ENCODE data around the gene TRPM3.

Gene TRPM3

GRCh38 chr9:70941191-70941590 lies 180.2 kb downstream of the TRPM3 start:
- DNase-seq: no peak

GRCh38 chr9:70940605-70941004 lies 180.8 kb downstream of the TRPM3 start:
- DNase-seq: no peak

DNA sequence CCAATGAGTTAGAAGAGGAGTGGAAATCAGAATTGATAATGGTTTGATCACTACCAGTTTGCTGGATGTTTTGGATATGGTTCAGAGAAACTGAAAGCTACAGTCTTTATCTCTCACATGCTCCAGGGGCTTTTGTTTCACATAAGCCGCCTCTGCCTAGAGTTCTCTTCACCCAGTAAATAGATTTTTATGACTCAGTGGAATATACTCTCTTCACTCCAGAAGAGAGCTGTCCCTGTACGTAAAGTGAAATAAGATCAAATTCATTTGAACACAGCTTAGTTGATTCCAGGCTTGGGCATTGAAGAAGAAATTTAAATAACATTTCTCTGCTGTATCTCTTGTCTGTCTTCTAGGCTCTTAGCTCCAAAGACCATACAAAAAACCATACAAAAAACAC lies 184.9 kb downstream of the TRPM3 start:
- no peak for DNase-seq

DNA sequence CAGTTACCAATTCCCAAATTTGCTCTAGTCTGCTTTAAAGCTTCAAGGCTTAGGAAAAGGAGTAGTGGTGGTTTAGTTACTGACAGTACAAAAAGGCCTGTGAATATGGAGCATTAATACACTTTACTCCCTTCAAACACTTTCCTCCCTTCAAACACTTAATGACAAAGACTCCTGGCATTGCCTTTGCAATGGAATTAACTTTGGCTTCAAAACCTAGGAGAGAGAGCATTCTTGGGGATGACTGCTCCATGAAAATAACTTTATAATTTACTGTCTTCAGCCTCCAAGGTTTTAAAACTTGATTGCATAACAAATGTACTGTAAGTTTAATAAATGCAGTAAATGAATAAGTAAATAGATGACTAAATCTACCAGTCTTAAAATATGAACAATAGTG lies 185.6 kb downstream of the TRPM3 start:
- DNase-seq: no peak

DNA sequence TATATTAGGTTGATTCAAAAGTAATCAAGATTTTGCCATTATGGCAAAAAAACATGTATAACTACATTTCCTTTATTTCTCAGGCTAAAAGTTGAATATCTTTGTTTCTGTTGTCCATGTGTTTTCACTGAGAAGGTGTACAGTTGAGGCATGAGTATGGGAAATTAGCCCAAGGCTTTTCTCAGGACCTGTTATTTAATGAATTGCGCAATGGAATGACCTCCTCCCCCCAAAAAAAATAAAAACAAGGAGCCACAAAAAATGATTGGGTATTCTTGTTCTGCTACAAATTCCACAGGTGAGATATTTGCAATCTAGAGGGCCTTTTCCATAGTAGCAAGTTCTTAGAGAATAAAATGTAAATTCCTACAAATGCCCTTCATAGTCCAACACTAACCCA lies 186.8 kb downstream of the TRPM3 start:
- no peak for DNase-seq

- no peak for DNase-seq
Observed at GRCh38 chr9:70933321-70933720, 188.1 kb downstream of the TRPM3 start.

- no peak for DNase-seq
Observed at GRCh38 chr9:70932097-70932496, 189.3 kb downstream of the TRPM3 start.

- DNase-seq: no peak
Observed at GRCh38 chr9:70927530-70927929, 193.9 kb downstream of the TRPM3 start.

GRCh38 chr9:70924895-70925547 lies 196.4 kb downstream of the TRPM3 start:
- peak in 1 of 2 experiments; percentile 4 for DNase-seq

GRCh38 chr9:70924380-70924779 lies 197.0 kb downstream of the TRPM3 start:
- DNase-seq: no peak

- DNase-seq: no peak
Observed at GRCh38 chr9:70923961-70924360, 197.5 kb downstream of the TRPM3 start.

DNA sequence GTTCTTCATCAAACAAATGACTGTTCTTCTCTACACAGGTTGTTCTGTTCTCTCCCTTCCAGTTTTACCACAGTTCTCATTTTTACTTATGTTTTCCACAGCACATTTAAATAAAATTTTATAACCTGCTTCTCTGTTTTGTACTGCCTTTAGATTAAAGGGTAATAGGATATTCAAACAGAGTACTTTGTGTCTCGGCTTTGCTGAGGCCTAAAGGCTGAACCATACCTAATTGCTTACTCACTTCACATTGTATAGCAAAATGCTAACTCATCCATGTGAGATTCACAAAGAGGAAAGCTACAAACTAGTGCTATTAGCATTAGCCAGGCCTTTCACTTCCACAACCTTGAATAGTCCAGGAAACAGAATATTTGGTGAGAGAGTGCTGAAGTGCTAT lies 200.3 kb downstream of the TRPM3 start:
- no peak for DNase-seq

GRCh38 chr9:70917277-70917676 lies 204.1 kb downstream of the TRPM3 start:
- no peak for DNase-seq

GRCh38 chr9:70911791-70912190 lies 209.6 kb downstream of the TRPM3 start:
- no peak for DNase-seq

GRCh38 chr9:70910598-70910997 lies 210.8 kb downstream of the TRPM3 start:
- no peak for DNase-seq

GRCh38 chr9:70902692-70903131 lies 218.7 kb downstream of the TRPM3 start:
- no peak for DNase-seq

DNA sequence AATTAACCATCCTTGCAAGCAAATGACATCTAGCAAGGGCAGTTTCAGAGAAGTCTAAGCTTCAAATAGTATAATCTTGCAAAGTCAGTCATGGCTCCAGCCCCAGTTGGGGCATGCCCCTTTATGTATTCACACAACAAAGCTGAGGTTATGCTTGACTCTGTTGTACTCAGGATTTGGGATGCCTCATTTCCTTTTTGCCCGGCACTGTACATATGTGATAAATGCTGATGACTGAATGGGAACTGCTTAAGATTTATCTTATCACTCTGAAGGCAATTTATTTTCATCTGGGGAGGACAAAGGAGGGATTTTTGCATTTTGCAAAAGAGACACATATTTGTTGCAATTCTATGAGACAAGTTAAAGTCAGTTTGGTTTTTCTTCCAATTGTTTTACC lies 219.2 kb downstream of the TRPM3 start:
- DNase-seq: no peak

- DNase-seq: no peak
Observed at GRCh38 chr9:70901746-70902145, 219.7 kb downstream of the TRPM3 start.

DNA sequence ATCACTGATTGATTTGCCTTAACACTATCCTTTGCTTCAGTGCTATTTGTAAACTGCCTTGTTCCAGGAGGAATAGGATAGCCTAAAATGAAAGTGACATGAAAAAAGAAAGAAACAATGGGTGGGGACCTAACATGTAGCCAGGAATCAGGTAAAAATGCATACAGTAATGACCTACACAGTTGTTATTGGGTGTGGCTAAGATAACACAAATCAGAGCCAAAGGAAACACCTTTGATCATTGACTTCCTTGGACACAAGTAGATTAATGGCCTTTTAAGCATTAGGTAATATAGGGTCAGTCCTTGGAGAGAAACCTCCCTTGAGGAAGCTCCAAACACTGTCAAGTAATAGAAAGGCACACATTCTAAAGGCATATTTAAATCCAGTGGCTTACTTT lies 220.4 kb downstream of the TRPM3 start:
- no peak for DNase-seq

DNA sequence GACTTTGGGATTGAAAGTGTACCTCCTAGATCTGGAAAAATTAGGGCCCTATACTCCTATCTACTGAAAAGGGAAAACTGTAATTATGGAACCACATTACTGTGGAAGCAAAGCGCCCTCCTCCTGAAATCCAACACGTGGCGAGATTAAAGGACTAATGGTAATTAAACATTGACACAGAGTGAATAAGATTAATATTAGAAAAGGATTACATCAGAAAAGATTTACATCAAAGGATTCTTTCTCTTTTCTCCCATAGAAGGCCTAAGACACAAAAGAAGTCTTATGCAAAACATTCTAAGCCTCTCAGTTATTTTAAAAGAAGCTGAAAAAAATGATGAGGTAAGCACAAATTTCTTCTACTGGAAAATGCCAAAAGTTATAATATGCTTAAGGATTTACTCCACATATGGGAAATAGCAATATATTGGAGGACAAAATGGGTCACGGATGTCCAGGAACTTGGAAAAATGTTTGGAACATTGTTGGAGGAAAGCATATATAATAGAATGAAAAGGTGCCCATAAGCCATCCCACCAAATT lies 227.8 kb downstream of the TRPM3 start:
- no peak for DNase-seq

- no peak for DNase-seq
Observed at GRCh38 chr9:70888471-70888870, 232.9 kb downstream of the TRPM3 start.

GRCh38 chr9:70887826-70888225 lies 233.6 kb downstream of the TRPM3 start:
- DNase-seq: no peak

DNA sequence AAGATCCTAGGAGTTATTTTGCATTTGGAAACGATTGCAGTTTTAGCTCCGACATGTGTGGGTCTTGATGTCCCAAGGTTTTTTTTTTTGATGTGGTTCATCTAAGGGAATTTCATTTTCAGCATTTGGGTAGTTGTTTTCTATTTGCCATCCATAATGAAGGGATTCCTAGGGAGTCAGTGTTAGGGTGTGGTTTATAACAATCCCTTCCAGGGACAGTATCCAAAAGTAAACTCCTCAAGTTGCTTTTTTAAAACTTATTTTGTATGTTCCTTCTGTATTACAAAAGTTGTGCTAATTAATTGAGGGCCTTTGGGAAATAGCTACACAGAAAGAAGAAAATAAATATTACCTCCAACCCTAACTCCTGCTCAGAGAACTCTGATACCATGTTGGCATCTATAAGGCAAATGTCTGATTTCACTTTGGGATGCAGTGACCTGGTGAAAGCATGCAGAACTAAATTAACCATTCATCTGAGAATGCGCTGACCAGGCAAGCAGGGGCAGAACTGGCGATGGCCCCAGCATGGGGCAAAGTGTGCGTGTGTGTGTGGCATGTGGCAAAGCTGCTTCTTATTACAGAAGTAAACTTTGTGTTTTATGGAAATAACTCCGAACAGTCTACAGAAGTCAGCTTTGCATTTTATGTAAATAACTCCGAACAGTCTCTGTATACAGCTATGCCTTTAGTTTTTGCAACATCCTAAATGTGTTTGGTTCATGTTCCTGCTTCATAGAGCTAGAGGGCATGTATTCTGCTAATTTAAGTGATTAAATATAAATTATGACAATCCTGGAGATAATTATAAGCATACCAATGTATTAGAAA lies 237.2 kb downstream of the TRPM3 start:
- no peak for DNase-seq

DNA sequence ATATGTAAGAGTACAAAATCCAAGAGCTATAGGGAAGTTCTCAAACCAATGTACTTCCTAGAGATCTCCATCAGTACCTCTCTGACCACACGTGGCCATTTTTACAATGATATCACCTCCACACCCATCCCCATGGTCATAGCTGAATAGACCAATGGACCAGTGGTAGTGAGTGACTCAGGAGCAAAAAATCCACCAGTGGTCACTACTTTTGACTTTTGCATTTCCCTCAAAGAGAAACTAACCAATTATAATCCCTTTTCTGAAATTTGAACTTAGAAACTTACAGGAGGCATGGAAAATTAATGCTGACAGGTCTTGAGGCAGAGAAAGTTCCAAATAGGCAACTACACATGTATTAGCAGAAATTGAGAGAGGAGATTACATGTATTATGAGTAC lies 238.4 kb downstream of the TRPM3 start:
- no peak for DNase-seq
